Hypothalamus (tissue), 51 donors: ENCODE measurements around the gene GRM8.

Experiments used
- DNase-seq, 51 donors: peaks; one replicate each; lab custom pipeline; 2025; lab: John Stamatoyannopoulos, UW

Gene GRM8

DNA sequence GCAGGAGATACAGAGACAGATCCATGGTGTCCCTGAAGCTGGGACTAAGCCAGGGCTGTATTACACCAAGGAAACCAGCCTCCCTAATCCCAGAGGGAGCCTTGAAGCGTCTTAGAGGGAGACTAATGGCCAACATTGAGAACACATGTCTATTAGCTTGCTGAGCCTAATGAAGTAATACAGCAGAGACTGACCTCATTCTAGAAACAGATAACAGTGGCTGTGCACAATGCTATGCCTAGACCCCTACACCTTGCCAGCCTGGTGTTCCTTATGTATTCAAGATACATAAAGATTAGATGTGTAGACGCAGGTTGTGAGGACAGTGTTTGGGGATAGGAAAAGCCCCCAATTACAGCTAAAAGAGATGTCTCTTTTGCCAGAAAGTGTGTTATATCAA, 19.1 kb downstream of the GRM8 start:
- no peak for DNase-seq

DNA sequence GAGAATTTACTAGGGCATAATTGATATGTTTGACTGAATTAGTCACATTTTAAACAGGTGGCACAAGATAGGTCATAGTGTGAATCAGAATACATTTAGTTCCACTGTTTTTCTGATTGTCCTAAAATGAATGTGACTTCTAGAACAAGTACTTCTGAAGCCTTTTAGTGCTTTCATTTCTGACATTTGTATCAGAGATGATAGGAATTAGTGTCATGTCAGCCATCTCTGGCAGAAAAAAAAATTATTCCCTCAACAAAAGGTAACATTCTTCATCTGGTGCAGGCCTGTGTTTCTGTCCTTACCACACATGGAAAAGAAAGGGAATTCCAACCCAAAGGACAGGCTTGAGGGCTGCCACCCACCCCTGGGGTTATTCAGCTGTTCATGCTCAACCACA, 21.3 kb downstream of the GRM8 start:
- DNase-seq: no peak

DNA sequence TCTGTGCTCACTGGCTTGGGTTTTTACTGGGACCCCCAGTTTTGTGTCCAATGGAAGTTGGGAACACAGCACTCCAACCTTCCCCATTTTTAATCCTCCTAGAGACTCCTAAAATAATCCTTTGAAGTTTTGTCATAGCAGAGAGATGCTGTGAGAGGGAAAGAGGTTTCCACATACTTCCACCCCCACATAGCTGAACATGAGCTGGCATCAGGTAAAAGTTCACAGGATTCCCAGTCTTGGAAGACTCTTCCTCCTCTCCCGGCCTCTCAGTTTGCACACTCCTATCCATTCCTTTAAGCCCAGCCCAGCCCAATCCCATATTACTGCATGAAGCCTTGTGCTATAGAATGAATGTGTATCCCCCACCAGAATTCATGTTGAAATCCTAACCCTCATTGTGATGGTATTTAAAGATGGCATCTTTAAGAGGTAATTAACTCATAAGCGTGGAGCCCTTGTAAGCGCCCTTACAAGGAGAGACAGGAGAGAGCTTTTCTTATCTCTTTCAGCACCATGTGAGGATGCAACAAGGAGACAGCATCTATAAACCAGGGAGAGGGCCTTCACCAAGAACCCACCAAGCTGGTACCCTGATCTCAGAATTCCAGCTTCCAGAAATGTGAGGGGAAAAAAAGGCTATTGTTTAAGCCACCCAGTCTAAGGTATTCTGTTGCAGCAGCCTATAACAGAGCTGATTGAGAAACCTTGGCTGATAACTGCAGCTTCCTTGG, 22.4 kb downstream of the GRM8 start:
- peak in 1 of 51 donors; percentile 4 for DNase-seq

DNA sequence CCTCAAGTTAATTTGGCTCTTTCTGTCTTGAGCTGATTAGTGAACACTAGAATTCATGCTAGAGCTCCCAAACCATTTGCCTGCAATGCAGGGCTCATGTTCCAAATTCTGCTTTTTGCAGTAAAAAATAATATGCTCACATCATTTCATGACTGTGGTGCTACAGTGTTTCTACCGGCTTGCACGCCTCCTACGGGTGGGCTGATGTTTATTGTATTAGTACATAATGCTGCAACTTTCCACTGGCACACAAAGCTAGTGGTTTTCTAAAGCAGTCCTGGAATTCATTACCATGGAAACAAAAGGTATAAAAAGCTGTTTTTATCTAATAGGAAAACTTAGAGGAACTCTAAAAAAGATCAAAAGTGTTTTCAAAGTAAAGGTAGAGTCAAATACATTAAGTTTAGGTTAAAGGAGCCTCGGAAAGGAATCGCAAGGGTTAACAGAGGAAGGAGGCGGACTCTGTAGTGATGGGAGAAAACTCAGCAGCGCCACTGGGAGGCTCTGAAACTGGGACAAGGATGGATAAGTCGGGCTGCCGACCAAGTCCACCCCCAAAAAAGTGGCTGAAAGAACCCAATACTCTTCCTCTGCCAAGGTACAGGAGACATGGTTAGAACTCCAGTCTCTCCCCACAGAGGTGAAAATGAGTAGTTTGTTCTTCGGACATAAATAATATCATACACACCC, 25.9 kb downstream of the GRM8 start:
- DNase-seq: no peak

DNA sequence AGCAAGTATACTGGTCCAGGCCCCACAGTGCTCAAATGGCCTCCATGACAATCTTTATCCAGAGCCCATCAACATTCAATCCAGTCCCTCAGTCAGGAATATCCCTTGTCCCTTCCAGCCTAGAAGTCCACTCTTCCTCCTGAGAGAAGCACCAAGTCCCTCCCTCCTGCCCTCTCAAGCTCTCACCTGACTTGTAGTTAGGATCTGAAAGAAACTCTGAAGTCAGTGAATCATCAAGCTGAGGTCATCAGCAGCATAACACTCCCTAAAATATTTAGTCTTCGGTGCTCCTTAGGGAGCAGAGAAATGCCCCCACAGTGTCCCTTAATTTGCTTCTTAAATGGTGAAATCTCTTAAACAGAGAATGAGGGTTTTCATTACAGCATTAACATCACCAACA, 31.0 kb downstream of the GRM8 start:
- DNase-seq: no peak

DNA sequence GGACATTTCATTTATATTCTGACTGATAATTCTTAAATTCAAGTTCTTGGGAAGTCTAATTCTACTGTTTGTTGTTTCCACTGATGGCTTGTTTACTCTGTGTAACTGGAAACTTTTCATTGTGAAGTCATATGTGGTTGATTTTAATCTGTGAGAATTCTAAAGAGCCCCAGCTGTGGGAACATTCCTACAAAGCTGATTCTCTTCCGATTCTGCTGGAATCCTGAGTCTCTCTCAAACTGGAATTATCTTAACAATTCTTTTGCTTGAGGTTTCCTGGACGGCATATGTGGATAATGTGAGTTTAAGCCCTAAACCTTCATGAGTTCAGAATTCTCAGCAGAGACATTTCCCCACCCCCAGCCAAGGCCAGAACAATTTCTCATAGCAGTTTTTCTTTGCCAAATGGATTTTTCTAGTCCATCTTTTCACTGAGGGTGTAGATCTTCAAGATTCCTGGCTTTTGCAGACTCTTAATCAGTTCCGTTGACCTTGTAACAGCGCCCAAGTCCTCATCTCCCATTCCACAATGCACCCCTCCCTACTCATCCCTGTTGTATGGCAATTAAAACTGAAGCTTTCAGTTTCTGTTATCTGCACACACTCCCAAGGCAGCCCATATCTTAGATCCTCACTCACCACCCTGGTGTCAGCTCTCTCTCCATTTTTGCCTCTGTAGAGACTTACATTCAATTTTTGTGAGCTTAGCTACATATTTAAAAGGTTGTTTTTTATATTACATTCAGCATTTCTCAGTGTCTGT, 37.6 kb downstream of the GRM8 start:
- no peak for DNase-seq

DNA sequence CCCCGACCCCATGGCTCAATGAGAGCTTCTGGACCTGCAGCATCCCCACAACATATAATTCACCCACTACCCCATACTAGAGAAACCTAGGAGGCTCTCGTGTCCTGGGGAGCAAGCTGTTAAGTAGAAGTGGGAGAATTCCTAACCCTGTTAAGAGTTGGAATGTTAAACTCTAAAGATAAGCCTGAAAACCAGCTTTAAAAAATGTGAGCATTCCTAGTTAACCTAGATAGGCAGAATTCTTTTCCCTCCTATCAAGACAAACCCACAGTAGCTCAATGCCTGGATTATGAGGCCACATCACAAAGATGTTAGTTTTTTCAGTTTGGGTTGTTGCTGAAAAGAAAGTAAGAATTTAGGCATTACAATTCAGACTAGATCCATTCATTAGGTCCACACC, 42.9 kb downstream of the GRM8 start:
- DNase-seq: no peak

DNA sequence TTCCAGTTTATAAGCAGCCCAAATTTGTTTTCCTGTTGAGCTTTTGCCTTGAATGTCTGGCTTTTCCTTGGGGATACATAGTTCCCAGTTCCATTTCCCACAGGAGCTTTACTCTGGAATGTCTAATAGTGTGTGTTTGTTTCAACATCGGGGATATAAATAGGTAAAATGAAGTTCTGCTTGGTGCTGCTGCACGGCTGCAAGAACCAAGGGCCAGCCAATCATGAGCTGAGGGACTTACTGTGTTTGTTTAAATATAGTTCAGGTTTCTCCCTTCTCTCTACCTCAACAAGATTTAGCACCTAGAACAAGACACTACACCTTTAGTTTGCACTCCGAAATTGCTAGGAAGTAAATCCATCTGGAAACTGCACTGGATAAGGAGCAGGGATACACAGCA, 43.9 kb downstream of the GRM8 start:
- DNase-seq: no peak

DNA sequence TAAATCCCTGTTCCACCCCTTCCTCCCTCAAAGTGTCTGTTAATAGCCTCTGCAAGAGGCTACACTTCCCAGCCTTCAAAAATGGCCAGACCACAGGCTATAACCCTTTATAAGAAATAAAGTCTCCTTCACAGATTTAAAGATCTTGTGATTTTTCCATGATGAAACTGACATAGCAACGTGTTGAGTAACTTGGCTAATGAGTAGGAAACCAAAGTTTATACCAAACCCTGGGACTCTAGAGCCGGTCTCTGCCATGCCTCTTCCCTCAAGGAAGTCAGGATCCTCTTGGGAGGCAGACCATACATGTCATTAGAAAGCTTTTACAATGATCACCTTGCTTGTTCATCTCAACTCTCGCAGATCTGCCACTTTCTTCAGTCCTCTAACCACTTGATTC, 44.4 kb downstream of the GRM8 start:
- DNase-seq: no peak

DNA sequence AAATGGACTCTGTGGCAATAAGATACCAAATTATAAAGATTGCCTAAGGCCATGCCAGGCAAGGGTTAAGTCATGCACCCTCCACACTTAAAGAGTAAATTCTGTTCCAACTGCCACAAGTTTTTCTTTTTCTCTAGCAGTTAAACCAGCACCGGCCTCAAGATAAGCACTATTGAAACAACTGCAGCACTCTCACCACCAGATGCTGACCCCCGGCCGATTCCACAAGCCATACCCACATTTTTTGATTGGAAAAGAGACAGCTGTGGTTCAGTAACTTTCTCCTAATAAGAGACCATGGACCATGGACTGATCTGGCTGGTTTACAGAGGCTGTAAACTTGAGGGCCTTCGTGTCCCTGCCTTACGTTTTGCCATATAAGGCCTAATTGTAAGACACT, 44.9 kb downstream of the GRM8 start:
- no peak for DNase-seq

DNA sequence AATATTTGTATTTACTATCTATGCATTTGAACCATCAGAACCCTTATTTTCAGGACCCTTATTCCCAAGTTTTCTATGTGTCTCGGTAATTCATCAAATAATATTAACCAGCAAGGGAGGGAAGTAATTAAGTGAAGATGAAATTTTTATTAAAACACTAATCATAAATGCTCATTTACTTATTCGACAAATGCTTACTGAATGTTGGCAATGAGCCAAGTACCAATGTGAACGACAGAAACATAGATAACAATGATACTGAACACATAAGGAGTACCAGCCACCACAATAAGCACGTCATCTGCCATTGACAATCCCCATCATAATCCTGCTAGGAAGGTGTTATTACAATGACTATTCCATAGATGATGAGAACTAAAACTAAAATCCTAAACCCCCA, 45.5 kb downstream of the GRM8 start:
- DNase-seq: no peak

DNA sequence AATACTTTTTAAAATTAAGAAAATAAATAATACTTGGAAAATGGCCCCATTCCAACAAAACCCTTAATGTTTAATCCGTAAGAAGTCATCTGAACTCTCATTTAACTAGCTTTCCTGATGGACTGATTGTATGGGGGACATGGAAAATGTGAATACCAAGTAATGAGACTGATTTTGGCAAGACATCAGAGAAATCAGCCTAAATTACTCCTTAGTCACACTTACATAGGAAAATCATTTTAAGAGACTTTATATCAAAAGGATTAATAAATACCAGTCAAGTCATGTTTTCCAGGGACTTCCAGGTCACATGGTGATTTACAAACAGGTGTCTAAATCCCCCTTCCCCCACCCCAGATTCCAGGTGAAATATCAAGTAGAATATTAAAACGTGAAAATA, 58.2 kb downstream of the GRM8 start:
- DNase-seq: no peak

DNA sequence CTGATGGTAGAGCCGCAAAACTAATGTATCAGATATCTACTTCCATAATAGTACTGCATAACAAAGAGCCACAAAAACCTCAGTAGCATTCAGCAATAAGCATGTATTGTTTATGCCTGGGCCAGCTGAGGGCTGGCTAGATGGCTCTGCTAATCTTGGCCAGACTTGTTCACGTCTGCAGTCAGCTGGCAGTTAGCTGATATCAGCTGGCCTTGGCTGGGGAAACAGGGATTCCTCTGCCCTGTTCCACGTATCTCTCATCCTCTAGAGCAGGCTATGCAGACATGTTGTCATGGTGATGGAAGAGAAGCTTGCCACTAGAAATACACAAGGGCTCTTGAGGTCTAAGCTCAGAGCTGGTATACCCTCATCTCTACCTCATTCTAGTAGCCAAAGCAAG, 62.9 kb downstream of the GRM8 start:
- DNase-seq: peak in 19 of 51 donors; percentile 1 to 40 (median 15)

DNA sequence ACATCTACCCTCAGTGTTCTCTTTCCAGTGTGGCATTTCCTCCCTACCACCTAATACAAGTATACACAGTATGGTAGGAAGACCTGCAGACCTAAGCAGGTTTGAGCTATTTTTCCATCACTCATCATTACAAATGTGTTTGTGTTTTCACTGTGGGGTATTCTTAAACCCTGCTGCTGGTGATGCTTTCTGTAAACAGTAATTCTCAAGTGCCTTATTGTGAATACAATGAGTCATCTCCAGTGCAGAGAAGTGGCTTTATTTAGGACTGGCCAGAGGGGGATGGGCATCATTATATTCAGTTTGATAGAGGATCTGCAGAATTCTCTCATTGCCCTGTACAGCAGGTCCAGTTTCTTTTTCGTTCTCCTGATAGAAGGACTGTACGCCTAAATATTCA, 63.7 kb downstream of the GRM8 start:
- peak in 4 of 51 donors; percentile 0 to 25 (median 2) for DNase-seq

DNA sequence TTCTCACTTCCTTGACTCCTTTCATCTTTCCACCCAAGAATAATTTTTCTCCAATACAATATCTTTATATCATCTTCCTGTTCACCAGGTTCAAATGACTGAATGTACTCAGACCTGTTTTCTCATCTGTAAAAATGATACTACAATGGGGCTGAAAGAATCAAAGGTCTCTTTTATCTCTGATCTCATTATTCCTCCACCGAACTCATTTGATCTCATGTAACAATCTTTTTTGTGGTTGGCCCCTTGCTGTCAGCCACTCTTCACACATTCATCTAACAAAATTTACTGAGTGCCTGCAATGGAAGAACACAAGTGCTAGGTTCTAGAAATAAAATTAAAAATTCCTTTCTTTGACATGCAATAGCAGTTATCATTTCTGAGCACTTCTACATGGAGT, 65.0 kb downstream of the GRM8 start:
- no peak for DNase-seq

DNA sequence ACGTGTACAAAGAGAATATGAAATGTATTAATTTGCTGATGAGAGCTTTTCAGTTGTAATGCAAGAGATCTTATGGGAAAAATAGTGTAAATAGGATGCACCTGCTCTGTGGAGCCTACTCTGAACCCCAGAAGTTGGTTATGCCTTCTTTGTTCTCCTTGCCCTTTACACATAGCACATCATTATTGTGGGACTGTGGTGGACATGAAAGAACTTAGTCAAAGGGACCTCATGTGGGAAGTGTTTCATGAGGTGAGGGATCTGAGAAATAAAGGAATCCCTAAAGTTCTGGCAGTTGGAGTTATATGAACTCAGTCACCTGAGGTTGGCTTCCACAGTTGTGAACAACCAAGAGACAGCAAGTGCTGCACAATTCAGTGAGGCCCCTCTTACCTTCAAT, 66.1 kb downstream of the GRM8 start:
- DNase-seq: no peak

DNA sequence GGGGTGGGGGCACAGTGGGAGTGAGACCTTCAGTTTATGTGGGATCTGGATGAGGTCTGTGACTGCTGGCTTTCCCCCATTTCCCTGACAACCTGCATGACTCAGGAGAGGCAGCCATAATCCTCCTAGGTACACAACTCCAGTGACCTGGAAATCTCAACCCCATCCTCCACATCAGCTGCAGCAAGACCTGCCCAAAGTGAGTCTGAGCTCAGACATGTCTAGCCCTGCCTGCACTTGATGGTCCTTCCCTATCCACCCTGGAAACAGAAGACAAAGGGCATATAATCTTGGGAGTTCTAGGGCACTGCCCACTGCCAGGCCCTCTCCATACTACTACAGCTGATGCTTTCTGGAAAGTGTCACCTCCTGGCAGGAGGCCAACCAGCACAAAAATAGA, 75.6 kb downstream of the GRM8 start:
- no peak for DNase-seq

DNA sequence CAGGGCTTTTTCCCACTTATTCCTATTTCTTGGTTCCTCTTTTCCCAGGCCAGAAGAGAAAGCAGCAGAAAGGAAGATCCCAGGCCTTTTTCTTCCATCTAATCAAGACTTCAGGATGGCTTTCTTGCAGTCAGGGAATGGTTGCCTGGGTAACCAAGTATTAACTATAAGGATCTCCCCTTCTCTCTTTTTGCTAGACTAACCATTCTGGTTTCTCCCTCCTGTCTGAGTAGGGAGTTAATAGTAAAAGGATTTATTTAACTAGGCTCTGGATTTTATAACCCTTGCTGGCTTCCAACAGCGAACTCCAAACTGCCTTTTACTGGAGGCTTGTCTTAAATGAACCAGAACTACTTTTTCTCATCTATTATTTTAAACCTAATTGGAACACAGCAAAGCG, 90.4 kb downstream of the GRM8 start:
- no peak for DNase-seq

DNA sequence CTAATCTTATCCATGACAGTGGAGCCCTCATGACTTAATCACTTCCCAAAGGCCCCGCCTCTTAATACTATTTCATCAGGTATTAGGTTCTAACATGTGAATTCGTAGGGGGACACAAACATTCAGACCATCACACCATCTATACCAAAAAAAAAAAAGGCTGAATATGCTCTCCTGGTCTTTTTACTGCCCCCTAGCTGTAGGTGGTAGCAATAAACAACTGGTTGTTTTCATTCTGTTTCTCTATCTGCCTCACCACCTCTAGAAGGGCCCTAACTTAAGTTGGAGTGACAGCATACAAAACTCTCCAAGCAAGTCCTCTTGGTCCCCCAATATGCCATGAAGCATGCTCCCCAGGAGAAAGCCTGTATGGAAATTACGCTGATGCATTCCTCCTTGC, 94.1 kb downstream of the GRM8 start:
- DNase-seq: no peak

DNA sequence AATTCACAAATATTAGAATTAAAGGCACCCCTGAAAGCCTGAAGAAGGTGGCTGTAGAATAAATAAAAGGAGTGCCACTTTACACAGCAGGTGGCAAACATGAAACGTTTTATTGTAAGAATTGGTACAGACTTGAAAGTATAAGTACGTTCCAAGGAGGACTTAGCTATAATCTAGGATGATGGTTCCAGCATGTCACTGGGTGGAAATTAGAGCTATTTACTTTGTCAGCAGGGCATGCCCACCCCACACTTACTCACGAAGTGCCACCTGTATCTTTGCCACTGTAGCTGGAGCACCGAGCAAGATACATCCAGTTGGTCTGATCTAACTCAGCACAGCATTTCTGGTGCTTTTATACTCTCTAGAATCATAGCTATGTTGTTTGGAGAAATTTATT, 97.8 kb downstream of the GRM8 start:
- no peak for DNase-seq

DNA sequence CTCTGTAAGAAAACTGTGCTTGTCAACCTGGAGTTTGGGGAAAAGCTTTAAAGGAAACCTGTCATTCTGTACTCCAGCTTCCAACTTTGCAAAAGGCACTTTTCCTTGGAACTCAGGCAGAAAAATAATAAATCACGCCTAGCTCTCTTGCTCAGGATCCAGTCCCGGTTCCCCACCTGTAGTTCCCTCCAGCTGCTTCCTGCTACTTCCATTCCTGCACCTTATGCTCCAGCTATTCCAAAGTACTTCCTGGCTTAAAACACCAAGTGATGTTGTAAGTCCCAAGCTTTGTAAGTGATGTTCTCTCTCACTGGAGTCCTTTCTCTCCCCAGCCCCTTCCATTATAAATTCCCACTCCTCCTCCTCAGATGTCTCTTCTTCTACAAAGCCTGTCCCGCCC, 98.6 kb downstream of the GRM8 start:
- no peak for DNase-seq

DNA sequence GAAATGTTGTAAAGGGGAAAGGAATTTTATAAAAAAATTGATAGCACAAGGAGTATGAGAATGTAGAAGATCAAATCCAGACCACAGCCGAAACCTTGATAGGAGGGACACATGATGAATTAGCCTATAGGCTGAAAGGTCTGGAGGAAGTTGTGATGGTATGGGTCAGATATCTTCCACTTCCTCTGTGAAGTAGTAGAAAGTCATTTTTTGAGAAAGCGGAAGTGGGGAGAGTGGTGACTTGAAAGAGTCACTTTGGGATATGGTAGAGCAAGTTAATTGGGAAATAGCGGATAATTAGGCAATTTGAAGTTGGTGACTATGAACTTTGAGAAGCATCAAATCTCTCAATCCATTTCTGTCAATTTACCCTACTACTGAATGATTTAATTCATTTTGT, 99.4 kb downstream of the GRM8 start:
- DNase-seq: no peak
